GM19025 (cell line): ENCODE measurements around the gene SAMD1.
A peak's percentile ranks its signal among the peaks of the same experiment; 100 is the strongest.

ENCODE experiments used
- ATAC-seq: cut with Tn5 transposase; IDR thresholded peaks from one replicate; pipeline ENCODE4 v1.9.1; 2021; ENCODE audit warnings: mild to moderate bottlenecking, low read depth, moderate library complexity; ENCODE audit not compliant: unreplicated experiment

SAMD1 gene

DNA sequence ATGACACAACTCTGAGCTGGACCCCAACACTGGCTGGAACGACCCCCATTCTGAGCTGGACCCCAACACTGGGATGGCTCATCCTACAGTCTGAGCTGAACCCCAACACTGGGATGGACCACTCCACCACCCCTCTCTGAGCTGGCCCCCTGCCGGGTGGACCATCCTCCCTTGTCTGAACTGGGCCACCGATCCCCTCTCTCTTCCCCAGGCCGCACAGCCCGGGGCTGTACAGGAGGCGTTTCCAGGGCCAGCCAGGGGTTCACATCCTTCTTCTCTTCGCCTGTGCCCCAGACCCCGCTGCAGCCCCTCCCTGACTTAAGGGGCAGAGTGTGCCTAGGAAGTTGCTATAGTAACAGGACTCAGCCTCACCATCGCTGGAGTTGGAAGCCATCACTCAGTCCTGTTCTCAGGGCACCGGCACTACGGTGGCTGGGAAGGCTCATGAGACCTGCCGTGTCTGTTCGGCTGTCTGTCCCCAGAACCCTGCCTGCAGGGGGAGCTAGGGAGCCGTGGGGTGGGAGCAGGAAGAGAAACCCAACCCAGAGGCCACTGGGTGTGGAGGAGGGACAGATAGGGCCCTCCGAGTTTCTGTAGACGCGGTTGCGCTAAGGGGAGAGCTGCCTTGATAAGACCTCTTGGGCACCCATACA is 23.3 kb upstream of the SAMD1 start:
- no peak for ATAC-seq

DNA sequence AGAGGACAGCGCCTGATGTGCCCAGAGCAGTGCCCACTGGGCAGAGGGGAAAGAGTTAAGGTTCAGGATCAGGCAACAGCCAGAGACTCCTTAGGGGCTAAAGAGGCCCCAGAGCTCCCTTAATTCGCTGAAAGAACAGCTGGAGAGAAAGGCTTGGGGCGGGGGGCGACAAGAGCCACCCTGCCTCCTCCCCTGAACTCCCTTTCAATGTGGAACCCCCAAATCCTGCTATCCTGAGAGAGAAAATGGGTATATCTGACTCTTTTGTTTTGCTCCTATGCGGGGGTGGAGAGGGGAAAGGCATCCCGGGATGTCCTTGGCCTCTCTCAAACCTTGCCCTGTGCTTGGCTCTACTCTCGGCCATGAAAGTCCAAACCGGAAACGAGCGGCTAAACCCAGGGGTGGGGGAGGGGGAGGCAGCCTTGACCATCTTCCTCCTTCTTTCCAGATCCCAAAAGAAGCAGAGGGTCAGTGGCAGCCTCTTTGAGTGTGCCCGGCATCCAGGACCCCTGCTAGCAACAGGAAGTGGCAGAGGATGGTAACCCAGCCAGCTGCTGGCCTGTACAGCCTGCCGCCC is 22.3 kb upstream of the SAMD1 start:
- ATAC-seq, result no peak

DNA sequence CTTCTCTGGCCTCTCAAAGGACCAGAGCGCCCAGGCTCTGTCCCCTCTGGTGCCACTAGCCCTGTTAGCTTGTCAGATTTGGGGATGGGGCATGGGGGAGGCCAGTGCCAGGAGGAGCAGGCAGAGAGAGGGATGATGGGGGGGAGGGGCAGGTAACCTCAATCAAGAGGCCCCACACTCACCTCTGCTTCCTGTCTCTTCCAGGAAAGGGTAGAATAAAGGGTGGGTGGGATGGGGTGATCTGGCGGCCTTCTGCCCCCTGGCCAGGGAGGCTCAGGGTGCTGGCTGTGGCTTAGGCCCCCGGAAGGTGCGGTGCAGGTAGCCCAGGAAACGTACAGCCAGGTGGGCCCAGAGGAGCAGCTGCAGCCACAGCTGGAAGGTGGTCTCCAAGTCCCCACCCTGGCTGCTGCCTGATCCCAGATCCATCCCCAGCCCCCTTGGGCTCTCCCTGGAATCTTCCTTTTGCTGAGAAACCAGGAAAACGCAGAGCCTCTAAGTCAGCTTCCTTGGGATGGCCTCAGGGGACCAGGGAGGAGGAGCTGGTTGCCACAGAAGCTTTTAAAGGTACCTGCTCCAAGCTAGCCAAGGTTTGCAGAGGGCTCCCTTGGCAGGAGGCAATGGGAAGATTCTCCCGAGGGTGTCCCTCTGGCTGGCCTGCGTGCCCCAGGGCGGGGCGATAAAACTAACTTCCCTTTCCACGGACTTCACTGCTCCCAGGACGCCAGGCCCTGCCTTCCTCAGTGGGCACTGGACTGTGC is 21.7 kb upstream of the SAMD1 start:
- no peak for ATAC-seq

DNA sequence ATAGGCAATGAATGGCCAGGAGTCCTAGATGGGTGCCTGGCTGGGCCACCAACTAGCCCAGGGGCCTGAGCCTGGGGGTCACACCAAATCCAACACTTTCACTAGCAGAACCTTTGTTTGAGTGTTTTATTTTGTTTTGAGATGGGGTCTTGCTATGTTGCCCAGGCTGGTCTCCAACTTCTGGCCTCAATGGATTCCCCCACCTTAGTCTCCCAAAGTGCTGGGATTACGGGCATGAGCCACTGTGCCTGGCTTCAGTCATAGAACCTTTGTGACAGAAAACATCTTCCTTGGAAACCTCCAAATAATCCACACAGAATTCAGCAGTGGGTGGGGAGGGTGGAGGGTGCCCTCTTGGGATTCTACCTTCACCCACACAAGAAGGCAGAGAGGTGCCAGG is 20.9 kb upstream of the SAMD1 start:
- ATAC-seq, result no peak

DNA sequence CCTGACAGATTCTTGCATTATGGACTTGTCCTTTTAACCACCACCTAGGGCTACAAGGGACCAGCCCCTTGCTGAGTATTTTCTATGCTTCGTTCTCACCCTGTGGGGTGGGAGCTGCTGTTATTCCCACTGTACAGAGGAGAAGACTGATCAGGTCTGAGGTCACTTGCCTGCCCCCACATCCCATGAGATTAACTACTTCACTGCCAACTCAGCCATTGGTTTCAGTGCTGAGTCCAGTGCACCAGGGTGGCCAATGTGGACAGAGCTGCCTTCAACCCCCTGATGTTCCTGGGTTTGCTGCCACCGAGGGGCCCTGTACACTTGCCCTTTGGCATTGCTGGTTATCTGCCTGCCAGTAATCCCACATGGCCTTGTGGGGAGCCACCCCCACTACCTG is 20.1 kb upstream of the SAMD1 start:
- ATAC-seq, result no peak

DNA sequence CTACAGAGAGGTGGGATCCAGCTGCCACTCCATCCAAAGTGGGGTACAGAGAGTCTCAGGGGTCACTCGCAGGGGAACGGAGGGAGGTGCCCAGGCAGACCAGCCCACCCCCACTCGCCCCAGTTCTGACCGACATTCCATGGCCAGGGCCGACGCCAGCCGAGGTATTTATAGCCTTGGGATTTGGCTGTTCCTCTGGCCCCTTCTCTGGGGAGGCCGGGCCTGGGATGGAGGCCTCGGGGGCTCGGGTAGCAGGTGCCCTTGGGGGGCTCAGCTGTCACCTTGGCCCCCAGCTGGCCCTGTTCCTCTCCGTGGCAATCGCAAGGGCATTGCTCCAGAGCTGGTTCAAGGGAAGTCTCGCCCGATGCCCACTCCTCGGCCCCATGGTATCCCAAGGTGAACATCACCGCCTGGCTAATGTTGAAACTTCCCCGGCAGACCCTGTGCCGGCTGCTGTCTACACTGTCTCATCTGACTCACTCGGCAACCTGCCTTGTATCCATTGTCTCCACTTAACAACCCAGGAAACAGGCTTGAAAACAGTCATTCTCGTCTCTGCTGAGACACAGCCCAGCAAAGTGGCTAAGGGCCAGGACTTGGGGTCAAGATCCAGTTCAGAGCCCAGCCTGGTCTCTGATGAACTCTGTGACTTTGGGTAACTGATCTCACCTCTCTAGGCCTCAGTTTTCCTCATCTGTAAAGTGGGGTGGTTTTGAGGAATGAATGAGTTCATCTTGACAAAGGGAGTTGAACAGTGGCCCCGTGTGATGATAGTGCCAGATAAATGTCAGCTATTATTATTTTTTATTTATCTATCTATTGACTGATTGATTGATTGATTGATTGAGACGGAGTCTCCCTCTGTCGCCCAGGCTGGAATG is 17.3 kb upstream of the SAMD1 start:
- ATAC-seq, result no peak

DNA sequence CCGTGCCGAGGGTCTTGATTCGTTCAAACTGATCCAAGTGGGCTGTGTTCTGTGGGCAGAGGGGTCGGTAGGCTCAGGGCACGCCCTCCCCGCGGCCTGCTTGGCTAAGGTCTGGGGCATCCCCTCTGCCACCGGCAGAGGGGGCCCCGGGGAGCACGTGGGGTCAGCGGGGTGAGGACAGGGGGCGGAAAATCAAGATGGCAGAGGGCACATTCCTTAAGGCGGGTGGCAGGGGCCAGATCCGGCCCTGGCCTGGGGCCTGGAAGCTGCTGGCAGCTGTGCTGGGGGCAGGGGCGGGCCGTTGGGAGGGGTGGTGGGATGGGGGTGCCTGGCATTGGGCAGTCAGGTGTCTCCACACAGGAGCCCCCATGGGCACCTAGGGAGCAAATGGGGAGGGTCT is 16.3 kb upstream of the SAMD1 start:
- no peak for ATAC-seq

DNA sequence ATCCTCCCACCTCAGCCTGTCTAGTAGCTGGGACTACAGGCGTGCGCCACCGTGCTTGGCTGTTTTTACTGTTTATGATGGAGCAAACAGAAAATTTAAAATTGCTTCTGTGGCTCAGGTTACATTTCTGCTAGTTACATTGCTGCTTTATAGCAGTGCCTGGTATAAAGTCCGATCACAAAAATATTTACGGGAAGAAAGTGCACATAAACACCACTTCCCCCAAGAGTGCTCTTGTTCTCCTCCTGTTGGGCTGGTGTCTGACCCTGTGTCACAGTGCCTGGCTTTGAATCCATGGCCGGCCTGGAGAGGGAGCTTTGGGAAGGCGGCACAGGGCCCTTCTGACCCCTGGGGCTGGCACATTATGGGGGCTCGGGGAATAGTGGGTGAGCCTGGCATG is 15.1 kb upstream of the SAMD1 start:
- ATAC-seq, result no peak

DNA sequence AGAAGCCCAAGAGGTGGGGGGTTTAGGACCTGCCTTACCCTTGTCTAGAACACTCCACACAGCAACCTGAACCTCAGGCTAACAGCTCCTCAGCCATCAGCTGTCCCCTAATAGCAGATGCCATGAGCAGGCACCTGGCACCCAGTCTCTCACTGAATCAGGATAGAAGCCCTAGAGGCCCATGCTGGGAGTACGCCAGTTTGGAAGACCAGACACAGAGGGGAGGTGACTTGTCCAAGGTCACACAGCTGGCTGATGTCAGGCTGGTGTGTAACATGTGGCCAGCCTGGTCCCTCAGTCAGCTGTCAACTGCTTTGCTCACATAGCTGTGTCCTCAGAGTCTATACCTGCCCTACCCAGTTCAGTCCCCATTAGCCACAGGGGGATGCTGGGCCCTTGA is 12.8 kb upstream of the SAMD1 start:
- no peak for ATAC-seq

DNA sequence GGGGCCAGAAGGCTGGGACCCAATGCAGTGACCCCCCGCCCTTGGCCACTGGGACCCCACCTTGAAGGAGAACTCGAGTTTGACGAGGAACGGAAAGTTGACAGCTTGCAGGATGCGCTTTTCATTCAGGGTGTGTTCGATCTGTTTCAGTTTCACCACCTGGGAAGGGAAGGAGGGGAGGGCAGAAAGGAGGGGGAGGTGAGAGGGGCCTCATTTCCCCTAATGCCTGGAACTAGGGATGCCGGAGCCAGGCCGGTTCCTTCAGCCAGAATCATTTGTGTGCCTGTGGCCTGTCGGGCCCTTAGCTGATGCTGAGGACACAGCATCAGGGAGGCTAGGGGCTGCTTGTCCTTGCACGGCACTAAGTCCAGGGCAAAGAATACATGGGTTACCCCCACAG is 12.2 kb upstream of the SAMD1 start:
- ATAC-seq, result no peak

DNA sequence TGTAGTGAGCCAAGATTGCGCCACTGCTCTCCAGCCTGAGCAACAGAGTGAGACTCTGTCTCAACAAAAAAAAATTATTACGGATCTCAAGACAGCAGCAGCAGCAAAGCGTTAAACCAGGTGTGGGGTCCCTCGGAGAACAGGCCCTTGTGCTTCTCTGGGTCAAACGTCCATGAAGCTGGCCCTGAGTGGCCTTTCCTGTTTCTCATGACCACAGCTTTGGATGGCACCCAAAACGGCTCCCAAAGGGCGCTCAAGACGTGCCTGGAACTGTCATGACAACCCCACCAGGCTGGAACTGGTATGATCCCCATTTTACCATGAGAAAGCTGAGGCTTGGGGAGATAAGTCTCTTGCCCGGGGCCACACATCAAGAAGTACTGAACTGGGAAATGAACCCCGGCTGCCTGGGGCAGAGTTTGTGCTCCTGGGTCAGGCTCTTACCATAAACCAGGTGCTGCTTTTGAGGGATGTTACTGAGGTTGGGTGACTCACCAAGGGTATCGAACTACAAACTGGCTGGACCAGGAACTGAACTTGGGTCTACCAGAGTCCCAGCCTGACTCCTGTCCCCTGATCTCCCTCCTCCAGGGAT is 11.6 kb upstream of the SAMD1 start:
- ATAC-seq, result no peak

DNA sequence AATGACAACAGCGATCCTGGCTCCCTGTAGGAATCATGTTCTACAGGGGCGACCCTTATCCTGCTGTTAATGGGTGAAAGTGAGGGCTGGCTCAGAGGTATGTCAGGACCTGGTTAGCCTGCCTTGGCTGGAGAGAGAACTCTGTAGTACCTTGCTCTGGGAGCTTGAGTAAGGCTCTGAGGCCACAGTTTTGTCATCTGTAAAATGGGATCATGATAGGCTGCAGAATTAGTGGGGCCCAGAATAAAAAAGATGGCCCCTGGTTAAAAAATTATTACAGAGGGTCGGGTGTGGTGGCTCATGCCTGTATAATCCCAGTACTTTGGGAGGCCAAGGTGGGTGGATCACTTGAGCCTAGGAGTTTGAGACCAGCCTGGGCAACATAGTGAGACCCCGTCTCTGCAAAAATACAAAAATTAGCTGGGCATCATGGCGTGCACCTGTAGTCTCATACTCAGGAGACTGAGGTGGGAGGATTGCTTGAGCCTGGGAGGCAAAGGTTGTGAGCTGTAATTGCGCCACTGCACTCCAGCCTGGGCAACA is 10.5 kb upstream of the SAMD1 start:
- ATAC-seq, result no peak

DNA sequence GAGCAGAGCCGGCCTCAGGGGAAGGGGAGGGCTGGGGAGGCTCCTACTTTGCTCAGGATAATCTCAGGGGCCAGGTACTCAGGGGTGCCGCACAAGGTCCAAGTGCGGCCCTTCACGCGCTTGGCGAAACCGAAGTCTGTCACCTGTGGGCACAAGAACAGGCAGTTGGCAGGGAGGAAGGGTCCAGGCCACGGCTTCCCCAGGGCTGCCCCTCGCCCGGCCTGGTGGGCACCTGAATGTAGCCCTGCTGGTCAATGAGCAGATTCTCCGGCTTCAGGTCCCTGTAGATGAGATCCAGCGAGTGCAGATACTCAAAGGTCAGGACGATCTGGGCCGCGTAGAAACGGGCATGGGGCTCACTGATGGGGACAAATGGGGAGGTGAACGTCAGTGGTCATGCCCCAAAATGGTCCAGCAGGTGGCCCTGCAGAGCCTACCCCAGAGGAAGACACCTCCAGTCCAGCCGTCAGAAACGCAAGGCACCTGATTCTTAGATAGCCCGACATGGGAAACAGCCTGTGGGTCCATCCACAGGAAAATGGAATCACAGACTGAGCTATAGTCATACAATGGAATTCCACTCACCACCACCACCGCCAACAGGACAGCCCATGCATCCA is 7.1 kb upstream of the SAMD1 start:
- no peak for ATAC-seq

DNA sequence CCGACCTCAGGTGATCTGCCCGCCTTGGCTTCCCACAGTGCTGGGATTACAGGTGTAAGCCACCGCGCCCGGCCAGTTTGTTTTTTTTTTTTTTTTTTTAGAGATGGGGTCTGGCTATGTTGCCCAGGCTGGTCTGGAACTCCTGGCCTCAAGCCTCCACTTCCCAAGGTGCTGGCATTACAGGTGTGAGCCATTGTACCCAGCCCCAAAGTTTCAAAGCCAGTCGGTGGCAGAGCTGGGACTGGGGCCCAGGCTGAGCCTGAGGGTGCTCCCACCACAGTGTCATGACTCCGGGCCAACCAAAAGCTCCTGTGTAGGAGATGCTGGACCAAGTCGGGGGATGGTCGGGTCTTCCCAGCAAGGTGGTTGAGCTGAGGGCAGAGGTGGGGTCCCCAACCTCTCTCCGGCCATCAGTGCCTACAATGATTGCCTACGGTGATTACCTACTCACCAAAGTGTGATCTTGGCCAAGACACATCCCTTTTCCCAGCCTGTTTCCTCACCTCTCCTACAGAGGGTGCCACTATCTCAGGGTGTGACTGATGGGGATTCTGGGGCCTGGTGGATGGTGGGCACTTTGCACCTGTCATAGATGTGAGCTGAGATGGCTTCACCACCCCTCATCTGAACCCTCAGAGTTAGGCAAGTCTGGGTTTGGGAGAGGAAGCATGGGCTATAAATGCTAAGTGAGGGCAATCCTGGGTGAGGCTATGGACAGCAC is 5.9 kb upstream of the SAMD1 start:
- no peak for ATAC-seq

DNA sequence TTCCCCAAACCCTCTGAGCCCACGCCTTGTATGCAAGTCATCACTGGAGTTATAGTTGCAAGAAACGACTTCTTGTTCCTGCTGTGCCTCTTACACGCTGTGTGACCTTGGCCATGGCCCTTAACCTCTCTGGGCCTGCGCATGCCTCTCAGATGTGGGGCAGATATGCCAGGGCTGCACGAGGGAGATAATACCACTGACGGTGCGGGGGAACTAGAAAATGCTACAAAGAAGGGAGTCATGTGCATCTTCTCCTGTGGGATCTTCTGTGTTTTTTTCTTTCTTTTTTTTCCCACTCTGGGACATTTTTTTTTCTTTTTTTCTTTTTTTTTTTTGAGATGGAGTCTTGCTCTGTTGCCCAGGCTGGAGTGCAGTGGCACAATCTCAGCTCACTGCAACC is 4.3 kb upstream of the SAMD1 start:
- ATAC-seq, result no peak

DNA sequence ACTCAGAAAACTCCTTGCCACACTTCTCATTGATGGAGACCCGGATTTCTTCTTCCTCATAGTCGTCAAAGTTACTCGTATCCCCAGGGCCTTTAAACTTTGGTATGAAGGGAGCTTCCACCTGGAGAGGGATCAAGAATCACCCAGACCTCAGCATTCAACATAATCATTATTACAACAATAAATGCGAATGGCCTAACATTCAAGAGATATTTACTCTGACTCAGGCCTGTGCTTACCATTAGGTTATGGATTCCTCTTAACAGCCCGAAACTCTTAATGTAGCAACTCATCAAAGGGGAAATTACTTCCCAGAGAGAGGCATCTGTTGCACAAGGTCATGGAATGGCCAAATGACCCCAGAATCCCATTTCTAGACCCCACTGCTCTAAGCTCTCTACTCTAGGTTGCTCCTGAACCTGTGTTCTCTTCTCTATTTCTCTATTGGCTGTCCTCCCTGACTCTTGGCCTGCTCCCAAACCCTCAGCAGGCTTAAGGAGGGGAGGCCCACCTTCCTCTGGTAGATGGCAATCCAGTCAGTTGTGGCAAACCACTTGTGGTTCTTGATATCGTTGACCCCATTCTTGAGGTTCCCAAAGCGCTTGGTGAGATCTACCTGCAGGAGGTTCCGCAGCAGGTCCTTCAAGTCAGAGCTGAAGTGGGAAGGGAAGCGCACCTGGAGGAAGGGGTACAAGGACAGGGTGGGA is 2.7 kb upstream of the SAMD1 start:
- ATAC-seq, result no peak

DNA sequence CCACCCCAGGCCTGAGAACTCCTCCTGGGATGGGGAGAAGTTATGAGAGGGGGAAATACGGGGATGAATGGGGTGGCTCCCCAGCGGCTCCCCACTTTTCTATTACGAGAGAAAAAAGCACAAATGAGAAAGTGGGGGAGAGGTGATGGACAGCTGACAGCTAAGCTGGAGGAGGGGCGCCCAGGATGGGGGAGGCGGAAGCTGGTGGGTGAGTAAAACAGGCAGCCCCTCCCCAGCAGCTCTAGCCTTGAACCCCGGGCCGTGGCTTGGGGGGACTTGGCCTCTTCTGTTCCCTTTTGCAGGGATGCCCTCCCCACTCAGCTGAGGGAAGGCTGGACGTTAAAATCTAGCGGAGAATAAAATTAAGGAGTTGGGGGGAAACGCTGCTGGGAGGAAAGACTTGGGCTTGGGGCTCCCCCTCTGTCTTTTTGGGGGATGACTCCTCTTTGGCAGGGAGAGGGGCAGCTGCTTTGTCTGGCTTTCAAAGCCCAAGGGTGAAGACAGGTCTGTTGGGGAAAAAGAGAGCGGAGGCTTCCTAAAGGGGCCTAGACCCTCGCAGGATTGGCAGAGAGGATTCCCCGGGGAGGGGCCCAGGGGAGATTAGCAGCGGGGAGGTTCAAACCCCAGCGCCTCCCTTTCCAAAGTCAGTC is 1.4 kb upstream of the SAMD1 start:
- no peak for ATAC-seq

DNA sequence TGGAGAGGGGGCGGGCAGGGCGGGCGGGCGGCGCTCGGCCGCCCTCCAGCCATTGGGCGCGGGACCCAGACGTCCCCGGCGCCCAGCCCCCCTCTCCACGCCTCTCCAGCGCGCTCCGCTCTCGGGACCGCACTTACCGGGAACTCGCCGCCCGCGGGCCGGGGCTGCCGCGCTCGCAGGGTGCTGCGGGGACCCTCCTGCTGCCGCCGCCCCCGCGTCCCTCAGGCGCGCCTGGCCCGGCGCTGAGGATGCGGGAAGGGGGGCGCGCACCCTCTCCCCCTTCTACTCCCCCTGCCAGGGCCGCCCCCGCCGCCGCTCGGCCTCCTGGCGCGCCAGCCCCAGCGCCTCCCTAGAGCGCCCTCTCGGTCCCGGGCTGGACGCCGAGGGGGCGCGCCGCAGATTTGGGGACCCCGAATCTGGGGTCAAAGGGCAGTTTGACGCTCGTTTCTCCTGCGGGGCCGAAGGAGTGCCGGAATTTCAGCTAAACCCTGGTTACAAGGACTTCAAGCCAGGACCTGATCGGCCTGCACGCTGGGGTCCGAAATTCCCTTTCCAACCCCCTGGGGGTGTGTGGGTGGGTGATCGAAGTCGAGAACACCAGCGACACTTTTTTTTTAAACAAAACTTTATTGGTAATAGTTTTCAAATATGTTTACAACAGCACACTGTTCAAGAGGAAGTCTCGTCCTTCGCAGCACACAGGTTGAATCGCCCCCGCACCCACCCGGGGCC is 696 bp upstream of the SAMD1 start:
- peak; percentile 55 for ATAC-seq
